KOPT-K1 (cell line): ENCODE results near the gene RASA4.
"Not testable (repeated sequence)": the region's sequence is repeated elsewhere in the genome, so short reads cannot be mapped to it uniquely, and the experiment has no call there.

Experiments used
- H3K27ac ChIP-seq: fragments of 200-600 bp; sonication (generic); 2 replicates; pipeline ENCODE4 v1.5.1; 2016; ENCODE audit warnings: antibody characterized with exemption, mild to moderate bottlenecking, low read depth, low read length; ENCODE audit not compliant: poor library complexity, severe bottlenecking
- H3K36me3 ChIP-seq: fragments of 200-600 bp; sonication (generic); 2 replicates; pipeline ENCODE4 v1.5.1; 2017; ENCODE audit warnings: antibody characterized with exemption, mild to moderate bottlenecking, low read length, moderate library complexity; ENCODE audit not compliant: insufficient read depth
- H3K9me3 ChIP-seq: fragments of 200-600 bp; sonication (generic); 2 replicates; pipeline ENCODE4 v1.5.1; 2017; ENCODE audit warnings: antibody characterized with exemption, low read length, mild to moderate bottlenecking; ENCODE audit not compliant: insufficient read depth, poor library complexity, severe bottlenecking

RASA4 gene

GRCh38 chr7:102581722-102582121 is 34.8 kb downstream of the RASA4 start:
- not testable (repeated sequence) for H3K36me3 ChIP-seq, H3K9me3 ChIP-seq, H3K27ac ChIP-seq

GRCh38 chr7:102578486-102578885 is 38.1 kb downstream of the RASA4 start:
- H3K9me3 ChIP-seq, H3K36me3 ChIP-seq, H3K27ac ChIP-seq: not testable (repeated sequence)

GRCh38 chr7:102577315-102578240 is 39.0 kb downstream of the RASA4 start:
- H3K9me3 ChIP-seq, H3K36me3 ChIP-seq, H3K27ac ChIP-seq: not testable (repeated sequence)

- H3K27ac ChIP-seq, H3K9me3 ChIP-seq, H3K36me3 ChIP-seq: not testable (repeated sequence)
These were observed 40.2 kb downstream of the RASA4 start for GRCh38 chr7:102576363-102576762.

GRCh38 chr7:102574607-102575006 is 41.9 kb downstream of the RASA4 start:
- not testable (repeated sequence) for H3K36me3 ChIP-seq, H3K9me3 ChIP-seq, H3K27ac ChIP-seq

GRCh38 chr7:102572261-102573239 is 44.0 kb downstream of the RASA4 start, which contains the start of gene POLR2J3:
POLR2J3 (minus strand) TSS chr7:102572583; CDS start chr7:102572521, 62 bp downstream.
- not testable (repeated sequence) for H3K36me3 ChIP-seq, H3K9me3 ChIP-seq
- H3K27ac ChIP-seq, result peak within 1 kb of the TSS; percentile 76

- H3K9me3 ChIP-seq, H3K36me3 ChIP-seq, H3K27ac ChIP-seq: not testable (repeated sequence)
These were observed 47.9 kb downstream of the RASA4 start for GRCh38 chr7:102568620-102569019.

GRCh38 chr7:102550808-102551422 is 65.6 kb downstream of the RASA4 start, which contains the start of gene SPDYE2:
SPDYE2 (plus strand) TSS chr7:102551226; CDS start chr7:102553256, 2,030 bp downstream.
- not testable (repeated sequence) for H3K9me3 ChIP-seq, H3K36me3 ChIP-seq, H3K27ac ChIP-seq

- H3K36me3 ChIP-seq, H3K27ac ChIP-seq, H3K9me3 ChIP-seq: not testable (repeated sequence)
These were observed 70.2 kb downstream of the RASA4 start for GRCh38 chr7:102546353-102546752.

- H3K27ac ChIP-seq, H3K9me3 ChIP-seq, H3K36me3 ChIP-seq: not testable (repeated sequence)
These were observed 71.3 kb downstream of the RASA4 start for GRCh38 chr7:102545288-102545687.

GRCh38 chr7:102544372-102544771 is 72.2 kb downstream of the RASA4 start:
- not testable (repeated sequence) for H3K27ac ChIP-seq, H3K9me3 ChIP-seq, H3K36me3 ChIP-seq

- not testable (repeated sequence) for H3K9me3 ChIP-seq, H3K36me3 ChIP-seq, H3K27ac ChIP-seq
These were observed 73.0 kb downstream of the RASA4 start, which contains the start of gene UPK3BL2 for GRCh38 chr7:102543596-102543995. UPK3BL2 (minus strand) TSS chr7:102543696; CDS start chr7:102543636, 60 bp downstream.

- not testable (repeated sequence) for H3K27ac ChIP-seq, H3K9me3 ChIP-seq, H3K36me3 ChIP-seq
These were observed 73.8 kb downstream of the RASA4 start for GRCh38 chr7:102542771-102543170.

GRCh38 chr7:102542083-102542482 is 74.5 kb downstream of the RASA4 start:
- not testable (repeated sequence) for H3K9me3 ChIP-seq, H3K36me3 ChIP-seq, H3K27ac ChIP-seq

GRCh38 chr7:102540604-102541003 is 76.0 kb downstream of the RASA4 start:
- not testable (repeated sequence) for H3K9me3 ChIP-seq, H3K36me3 ChIP-seq, H3K27ac ChIP-seq
